SK-N-SH (cell line): ENCODE measurements around the gene KERA. TPM values are rescaled to one million over a fixed set of nuclear protein-coding genes. Genes with fewer than 3 reads are reported as not detected.

ENCODE experiments used
- CTCF ChIA-PET: fragments of 300-600, 350-600 bp; formaldehyde crosslinking; extraction: SDS; loops from one replicate; lab custom pipeline; 2021; lab: Yijun Ruan, JAX
- POLR2A ChIA-PET: fragments of 350-600 bp; sonication (Branson Sonifier 250); formaldehyde crosslinking; extraction: SDS; loops from one replicate; lab custom pipeline; 2020; ENCODE audit warnings: antibody characterized with exemption, inconsistent platforms; lab: Yijun Ruan, JAX
- DNase-seq: peaks from one replicate; pipeline ENCODE4 v3.0.0; 2012
- H2AFZ ChIP-seq: fragments of 200-600 bp; sonication (generic); 2 replicates; pipeline ENCODE4 v1.8.1; 2016; ENCODE audit warnings: antibody characterized with exemption, mild to moderate bottlenecking, low read depth
- H3F3A ChIP-seq: fragments of 200-600 bp; sonication (generic); replicated peaks from 2 replicates; pipeline ENCODE3; 2016; ENCODE audit warnings: antibody characterized with exemption, mild to moderate bottlenecking; ENCODE audit not compliant: insufficient read depth
- H3K27ac ChIP-seq, 2 experiments: fragments of 200-500 bp in 1 of 2; fragments of 200-600 bp in 1 of 2; sonication (Bioruptor generic) in 1 of 2; sonication (generic), shearing (Covaris generic) in 1 of 2; 2 replicates each; pipeline versions ENCODE4 v1.5.1 to v1.6.1; 2014 to 2016; ENCODE audit warnings: low read depth in 2 of 2, inconsistent platforms in 1 of 2, low read length in 1 of 2, mild to moderate bottlenecking in 1 of 2, mixed read lengths in 1 of 2
- H3K27me3 ChIP-seq: fragments of 200-600 bp; sonication (generic), shearing (Covaris generic); 2 replicates; pipeline ENCODE4 v1.6.1; 2016; ENCODE audit warnings: mixed run types; ENCODE audit not compliant: insufficient read depth
- H3K36me3 ChIP-seq, 2 experiments: fragments of 200-500 bp in 1 of 2; fragments of 200-600 bp in 1 of 2; sonication (Bioruptor generic) in 1 of 2; sonication (generic) in 1 of 2; replicated peaks in 1 of 2; 2 replicates each; pipeline versions ENCODE3 to v1.5.1; 2014 to 2016; ENCODE audit warnings: low read length in 1 of 2, mild to moderate bottlenecking in 1 of 2; ENCODE audit not compliant: insufficient read depth in 2 of 2, control insufficient read depth in 1 of 2
- H3K4me1 ChIP-seq, 2 experiments: fragments of 200-500 bp in 1 of 2; fragments of 200-600 bp in 1 of 2; sonication (Bioruptor generic) in 1 of 2; sonication (generic), shearing (Covaris generic) in 1 of 2; 2 replicates each; pipeline versions ENCODE4 v1.5.1 to v1.6.1; 2014 to 2016; ENCODE audit warnings: low read depth in 1 of 2, low read length in 1 of 2, mixed run types in 1 of 2; ENCODE audit not compliant: insufficient read depth in 2 of 2, control insufficient read depth in 1 of 2
- H3K4me2 ChIP-seq: fragments of 200-600 bp; sonication (generic), shearing (Covaris generic); 2 replicates; pipeline ENCODE4 v1.6.1; 2017; ENCODE audit warnings: mixed run types
- H3K4me3 ChIP-seq, 2 experiments: fragments of 200-500 bp in 1 of 2; fragments of 200-600 bp in 1 of 2; sonication (Bioruptor generic) in 1 of 2; sonication (generic), shearing (Covaris generic) in 1 of 2; 2 replicates each; pipeline versions ENCODE4 v1.5.1 to v1.8.1; 2014 to 2016; ENCODE audit warnings: low read depth in 2 of 2, inconsistent platforms in 1 of 2, low read length in 1 of 2, mild to moderate bottlenecking in 1 of 2, mixed read lengths in 1 of 2, moderate library complexity in 1 of 2
- H3K79me2 ChIP-seq: fragments of 200-600 bp; sonication (generic); 2 replicates; pipeline ENCODE4 v1.8.1; 2017; ENCODE audit warnings: mild to moderate bottlenecking; ENCODE audit not compliant: insufficient read depth
- H3K9ac ChIP-seq: fragments of 200-600 bp; sonication (generic); 2 replicates; pipeline ENCODE4 v1.6.1; 2017; ENCODE audit warnings: mixed run types
- H3K9me2 ChIP-seq: fragments of 200-600 bp; sonication (generic); 2 replicates; pipeline ENCODE4 v1.6.1; 2017; ENCODE audit warnings: mixed run types
- H3K9me3 ChIP-seq: fragments of 200-600 bp; sonication (generic); 2 replicates; pipeline ENCODE4 v1.6.1; 2017; ENCODE audit warnings: mixed run types, mild to moderate bottlenecking, moderate library complexity
- H4K20me1 ChIP-seq: fragments of 200-600 bp; sonication (generic); 2 replicates; pipeline ENCODE4 v1.6.1; 2017; ENCODE audit warnings: mild to moderate bottlenecking, mixed run types; ENCODE audit not compliant: insufficient read depth
- GATA2 ChIP-seq: sonication (generic); formaldehyde crosslinking; IDR thresholded peaks from 2 replicates; pipeline ENCODE4 v1.5.0; 2020; ENCODE audit warnings: mild to moderate bottlenecking, missing genetic modification reagents
- IRF3 ChIP-seq: fragments of 150-350 bp; IDR thresholded peaks from 2 replicates; pipeline ENCODE4 v1.6.1; 2016; ENCODE audit warnings: mild to moderate bottlenecking, low read depth, low read length
- JUND ChIP-seq: IDR thresholded peaks from 2 replicates; pipeline ENCODE4 v1.4.0; 2012
- MEF2A ChIP-seq: IDR thresholded peaks from 2 replicates; pipeline ENCODE4 v1.4.0; 2012; ENCODE audit warnings: low read depth, borderline replicate concordance
- NRF1 ChIP-seq: IDR thresholded peaks from 2 replicates; pipeline ENCODE4 v1.6.1; 2012; ENCODE audit warnings: low read depth, mild to moderate bottlenecking, low read length
- POLR2AphosphoS5 ChIP-seq: IDR thresholded peaks from 2 replicates; pipeline ENCODE4 v1.6.1; 2012; ENCODE audit warnings: low read depth, low read length
- RCOR1 ChIP-seq: fragments of 150-350 bp; IDR thresholded peaks from 2 replicates; pipeline ENCODE4 v1.6.1; 2017; ENCODE audit warnings: antibody characterized with exemption, low read length
- RXRA ChIP-seq: IDR thresholded peaks from 2 replicates; pipeline ENCODE4 v1.4.0; 2012; ENCODE audit warnings: low read depth, mild to moderate bottlenecking, borderline replicate concordance
- SMC3 ChIP-seq: IDR thresholded peaks from 2 replicates; pipeline ENCODE4 v1.6.1; 2012; ENCODE audit warnings: low read depth, low read length, improper control_type of control experiment
- TAF1 ChIP-seq: IDR thresholded peaks from 2 replicates; pipeline ENCODE4 v1.6.1; 2012; ENCODE audit warnings: low read depth, mild to moderate bottlenecking, low read length, moderate library complexity, borderline replicate concordance
- WGBS: methylation state at CpG from one replicate; pipeline ENCODE4 v1.1.6; 2017; ENCODE audit warnings: low lambda C conversion rate; 5-methylcytosine and 5-hydroxymethylcytosine counted together
- polyA plus RNA-seq, 3 experiments: library from polyadenylated mRNA; depleted of rRNA; stranded (reverse); fragments of >200 nt; gene quantifications; 2 replicates each; pipeline ENCODE4 v1.2.3, GENCODE V29; 2012
- TF ChIP-seq, protein P1 (sequence below): IDR thresholded peaks from 2 replicates; pipeline ENCODE4 v1.4.0; 2012; ENCODE audit warnings: low read depth, borderline replicate concordance

KERA gene
- polyA plus RNA-seq, 1 of the 3 experiments (the other 2 are of a cell fraction), result not detected

DNA sequence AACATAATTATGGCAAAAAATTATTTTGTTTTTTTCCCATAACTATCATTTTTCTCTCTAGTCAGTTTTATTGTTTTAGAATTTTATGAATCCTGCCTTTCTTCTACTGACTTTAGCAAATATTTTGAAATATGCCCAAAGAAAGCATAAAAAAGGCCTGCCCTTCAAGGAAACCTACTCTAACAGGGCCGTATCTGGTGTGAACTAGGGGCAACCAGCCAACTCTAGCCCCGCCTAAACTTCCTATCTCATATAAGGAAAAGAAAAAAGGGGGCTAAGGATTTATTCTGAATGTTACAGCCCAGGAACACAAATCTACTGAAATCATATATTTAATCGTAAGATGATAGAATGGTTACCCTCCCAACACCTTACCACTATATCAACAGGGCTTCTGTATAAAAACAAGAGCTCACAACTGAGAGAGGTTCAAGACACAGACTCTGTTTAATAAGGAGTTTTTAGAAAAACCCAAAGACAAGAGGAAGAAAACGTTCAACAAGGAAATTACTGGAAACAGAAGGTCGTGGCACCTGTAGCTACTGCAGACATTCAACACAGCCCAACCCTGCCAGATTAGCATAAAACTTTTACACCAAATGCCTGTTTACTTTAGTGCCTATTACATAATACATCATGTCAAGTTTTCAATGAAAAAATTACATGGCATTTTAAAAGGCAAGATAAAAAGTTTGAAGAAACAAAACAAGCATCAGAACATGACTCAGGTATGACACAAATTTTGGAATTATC lies 40.1 kb downstream of the KERA start:
- H3K9ac ChIP-seq, result no peak overlapping the region
- H3K9me3 ChIP-seq, result no peaks in the 10 kb centered on the region

GRCh38 chr12:91017043-91017442 lies 40.8 kb downstream of the KERA start:
- no peaks in the 10 kb centered on the region for H3K9me3 ChIP-seq
- no peak overlapping the region for H3K4me2 ChIP-seq
- H3K79me2 ChIP-seq, result no peaks in the 10 kb centered on the region
- DNase-seq, result no peak
- 88% methylated on average over 1 of the region's 1 CpG for WGBS
- ChIA-PET POLR2A (no interaction called here), CTCF (no interaction called here)
- no peaks in the 10 kb centered on the region for H3F3A ChIP-seq
- no peak overlapping the region for H3K9ac ChIP-seq
- no peak overlapping the region; the same call in 1 of the 2 replicates for H2AFZ ChIP-seq
- no peak for TF ChIP-seq RCOR1
- no peak for TF ChIP-seq RXRA
- no peak for TF ChIP-seq GATA2 (CRISPR knock-in tag)
- H4K20me1 ChIP-seq, result no peaks in the 10 kb centered on the region
- no peaks in the 10 kb centered on the region for H3K9me2 ChIP-seq
- H3K27ac ChIP-seq, result no peak overlapping the region
- no peaks in the 10 kb centered on the region for H3K36me3 ChIP-seq
- no peaks in the 10 kb centered on the region for H3K27me3 ChIP-seq
- no peak overlapping the region for H3K4me3 ChIP-seq
- no peaks in the 10 kb centered on the region for H3K4me1 ChIP-seq

More for the DNA sequence above, 40.1 kb downstream of the KERA start:
- H3K36me3 ChIP-seq, result no peaks in the 10 kb centered on the region
- WGBS, result 66% methylated on average over 5 of the region's 5 CpGs
- ChIA-PET CTCF (no interaction called here), POLR2A (no interaction called here)
- peak overlapping the region; percentile 1; the same call in 1 of the 2 replicates for H2AFZ ChIP-seq
- H3K79me2 ChIP-seq, result no peaks in the 10 kb centered on the region
- DNase-seq, result no peak
- H3K4me1 ChIP-seq, result no peaks in the 10 kb centered on the region; a peak in 1 of 4 replicates
- H3F3A ChIP-seq, result no peaks in the 10 kb centered on the region
- H3K27ac ChIP-seq, result no peak overlapping the region
- no peak overlapping the region for H3K4me2 ChIP-seq
- H3K4me3 ChIP-seq, result no peak overlapping the region
- no peaks in the 10 kb centered on the region for H3K27me3 ChIP-seq
- H4K20me1 ChIP-seq, result no peaks in the 10 kb centered on the region
- TF ChIP-seq IRF3, result no peak
- TF ChIP-seq MEF2A, result no peak
- TF ChIP-seq RCOR1, result no peak
- TF ChIP-seq JUND, result no peak
- no peak for TF ChIP-seq POLR2AphosphoS5
- TF ChIP-seq TAF1, result no peak
- TF ChIP-seq SMC3, result no peak
- TF ChIP-seq, protein P1, sequence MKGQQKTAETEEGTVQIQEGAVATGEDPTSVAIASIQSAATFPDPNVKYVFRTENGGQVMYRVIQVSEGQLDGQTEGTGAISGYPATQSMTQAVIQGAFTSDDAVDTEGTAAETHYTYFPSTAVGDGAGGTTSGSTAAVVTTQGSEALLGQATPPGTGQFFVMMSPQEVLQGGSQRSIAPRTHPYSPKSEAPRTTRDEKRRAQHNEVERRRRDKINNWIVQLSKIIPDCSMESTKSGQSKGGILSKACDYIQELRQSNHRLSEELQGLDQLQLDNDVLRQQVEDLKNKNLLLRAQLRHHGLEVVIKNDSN, result no peak
- no peak for TF ChIP-seq NRF1
- no peaks in the 10 kb centered on the region for H3K9me2 ChIP-seq
